ENCODE results near the gene IER3. TPM values are rescaled to one million over a fixed set of nuclear protein-coding genes. Genes with fewer than 3 reads are reported as not detected.

Gene IER3
- total RNA-seq, 1 donor from 2014 or later: 40.5 TPM

GRCh38 chr6:30779850-30780641 lies 35.7 kb upstream of the IER3 start:
- intact Hi-C loops (cut with DNase I): loop anchor here (5.0 kb wide), 1 partner anchor 38 kb away; the partner anchor contains the start of genes FLOT1 and IER3
- Histone ChIP-seq H3K36me3 (no peaks in the 10 kb centered on the region), H3K4me3 (no peak overlapping the region), H3K9me3 (no peaks in the 10 kb centered on the region), H3K27me3 (no peaks in the 10 kb centered on the region), H3K4me1 (peaks cover 48% of the 10 kb centered on the region), H3K27ac (peak overlapping the region; percentile 89)
- DNase-seq (ENCODE audit: extremely low spot score in 2 of 2): no peak
- TF ChIP-seq POLR2A (IDR thresholded peaks at IDR 0.05) (no peak), POLR2AphosphoS5 (IDR thresholded peaks at IDR 0.05; ENCODE audit: insufficient read depth in 1 of 2, low read depth in 1 of 2) (no peak), CTCF (IDR thresholded peaks at IDR 0.05) (no peak)

DNA sequence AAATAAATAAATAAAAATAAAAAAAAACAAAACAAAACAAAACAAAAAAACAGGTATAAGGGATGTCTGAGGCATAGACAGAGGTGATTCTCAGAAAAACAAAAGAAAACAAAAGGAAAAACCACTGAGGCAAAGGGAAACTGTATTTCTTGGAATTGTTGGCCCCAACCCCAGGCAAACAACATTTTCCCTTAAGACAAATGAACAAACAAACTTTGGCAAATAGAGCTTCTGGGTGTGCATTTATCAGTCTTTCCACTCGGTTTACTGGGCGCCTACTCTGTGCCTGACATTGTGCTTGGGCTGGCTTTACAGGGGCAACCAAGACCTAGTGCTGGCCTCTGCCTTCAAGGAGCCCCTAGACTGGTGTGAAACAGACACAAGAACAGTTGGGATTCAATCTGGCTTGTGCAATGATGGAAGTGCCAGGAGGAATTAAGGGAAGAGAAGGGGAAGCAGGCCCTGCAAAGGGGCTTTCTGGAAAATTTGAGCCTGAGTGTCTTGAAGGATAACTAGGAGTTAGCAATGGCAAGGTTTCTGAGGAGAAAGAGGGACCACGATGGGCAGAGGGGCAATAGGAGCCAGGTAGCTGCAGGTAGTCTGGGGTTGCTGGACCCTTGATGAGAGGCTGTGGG lies 33.8 kb upstream of the IER3 start:
- Histone ChIP-seq H3K4me3 (no peak overlapping the region), H3K9me3 (no peaks in the 10 kb centered on the region), H3K27ac (peak overlapping the region; percentile 89), H3K4me1 (peaks cover 48% of the 10 kb centered on the region), H3K27me3 (no peaks in the 10 kb centered on the region), H3K36me3 (no peaks in the 10 kb centered on the region)
- TF ChIP-seq POLR2A (IDR thresholded peaks at IDR 0.05) (no peak), CTCF (IDR thresholded peaks at IDR 0.05) (no peak), POLR2AphosphoS5 (IDR thresholded peaks at IDR 0.05; ENCODE audit: insufficient read depth in 1 of 2, low read depth in 1 of 2) (no peak)
- intact Hi-C loops (cut with DNase I): no loop called here
- DNase-seq (ENCODE audit: extremely low spot score in 2 of 2): no peak

DNA sequence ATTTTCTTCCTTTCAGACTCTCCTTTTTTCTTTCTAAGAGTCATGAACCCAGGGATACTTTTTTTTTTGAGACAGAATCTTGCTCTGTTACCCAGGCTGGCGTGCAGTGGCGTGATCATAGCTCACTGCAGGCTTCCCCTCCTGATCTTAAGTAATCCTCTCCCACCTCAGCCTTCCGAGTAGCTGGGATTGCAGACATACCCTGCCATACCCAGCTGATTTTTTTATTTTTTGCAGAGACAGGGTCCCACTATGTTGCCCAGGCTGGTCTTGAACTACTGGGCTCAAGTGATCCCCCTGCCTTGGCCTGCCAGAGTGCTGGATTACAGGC lies 32.8 kb upstream of the IER3 start:
- H3K27me3 ChIP-seq: no peaks in the 10 kb centered on the region

DNA sequence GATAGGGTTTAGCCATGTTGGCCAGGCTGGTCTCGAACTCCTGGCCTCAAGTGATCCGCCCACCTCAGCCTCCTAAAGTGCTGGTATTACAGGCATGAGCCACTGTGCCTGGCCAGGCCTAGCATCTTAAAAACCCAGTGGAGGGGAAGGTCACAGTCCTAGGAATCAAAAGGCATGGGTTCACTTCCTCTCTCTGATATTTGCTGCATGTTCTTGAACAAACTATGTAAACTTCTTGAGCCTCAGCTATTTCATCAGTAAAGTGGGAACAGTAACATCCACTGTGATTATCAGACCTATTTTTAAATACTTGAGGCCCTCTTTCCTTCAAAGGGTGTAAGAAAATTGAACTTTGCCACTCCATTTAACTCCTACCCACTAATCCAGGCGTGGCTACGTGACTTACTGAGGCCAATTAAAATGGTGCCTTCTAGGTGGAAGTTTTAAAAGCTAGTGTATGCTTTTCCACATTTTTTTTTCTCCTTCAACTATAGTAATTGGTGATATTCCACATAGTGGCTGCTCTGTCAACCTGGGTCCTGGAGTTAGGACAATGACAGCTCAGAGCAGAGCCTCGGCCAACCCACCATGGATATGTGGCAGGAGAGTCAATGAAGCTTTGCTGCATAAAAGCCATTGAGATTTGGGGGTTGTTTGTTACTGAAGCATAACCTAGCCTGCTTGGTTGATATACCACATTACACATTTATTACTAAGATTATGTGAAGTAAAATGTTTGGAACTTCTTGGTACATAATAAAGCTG lies 32.2 kb upstream of the IER3 start:
- no peak for DNase-seq (ENCODE audit: extremely low spot score in 2 of 2)
- Histone ChIP-seq H3K4me3 (no peak overlapping the region), H3K9me3 (no peaks in the 10 kb centered on the region), H3K4me1 (peaks cover 35% of the 10 kb centered on the region), H3K27me3 (no peaks in the 10 kb centered on the region), H3K36me3 (no peaks in the 10 kb centered on the region), H3K27ac (no peak overlapping the region)
- intact Hi-C loops (cut with DNase I): no loop called here
- TF ChIP-seq CTCF (IDR thresholded peaks at IDR 0.05) (no peak), POLR2AphosphoS5 (IDR thresholded peaks at IDR 0.05; ENCODE audit: insufficient read depth in 1 of 2, low read depth in 1 of 2) (no peak), POLR2A (IDR thresholded peaks at IDR 0.05) (no peak)

More for the DNA sequence above, 32.8 kb upstream of the IER3 start:
- no peak for DNase-seq (ENCODE audit: extremely low spot score in 2 of 2)
- no peaks in the 10 kb centered on the region for H3K36me3 ChIP-seq
- intact Hi-C loops (cut with DNase I): no loop called here
- peaks cover 40% of the 10 kb centered on the region for H3K4me1 ChIP-seq
- H3K27ac ChIP-seq: no peak overlapping the region
- no peak overlapping the region for H3K4me3 ChIP-seq
- H3K9me3 ChIP-seq: no peaks in the 10 kb centered on the region
- TF ChIP-seq POLR2A (IDR thresholded peaks at IDR 0.05) (no peak), POLR2AphosphoS5 (IDR thresholded peaks at IDR 0.05; ENCODE audit: insufficient read depth in 1 of 2, low read depth in 1 of 2) (no peak), CTCF (IDR thresholded peaks at IDR 0.05) (no peak)
